Kidney glomerular epithelial cell (primary cell): ENCODE results near the gene PLS3.

ENCODE experiments used
- DNase-seq: peaks from one replicate; lab custom pipeline; 2025; lab: John Stamatoyannopoulos, UW

The PLS3 gene

GRCh38 chrX:115693476-115693875 lies 132.5 kb downstream of the PLS3 start:
- DNase-seq, result no peak

- no peak for DNase-seq
These were observed 133.1 kb downstream of the PLS3 start for GRCh38 chrX:115694028-115694427.

GRCh38 chrX:115696039-115696438 lies 135.1 kb downstream of the PLS3 start:
- DNase-seq, result no peak

GRCh38 chrX:115696939-115697338 lies 136.0 kb downstream of the PLS3 start:
- no peak for DNase-seq

GRCh38 chrX:115697806-115698205 lies 136.8 kb downstream of the PLS3 start:
- DNase-seq, result no peak
